ENCODE results near the gene FBXL20.
"Not testable (repeated sequence)": the region's sequence is repeated elsewhere in the genome, so short reads cannot be mapped to it uniquely, and the experiment has no call there.

Gene FBXL20

DNA sequence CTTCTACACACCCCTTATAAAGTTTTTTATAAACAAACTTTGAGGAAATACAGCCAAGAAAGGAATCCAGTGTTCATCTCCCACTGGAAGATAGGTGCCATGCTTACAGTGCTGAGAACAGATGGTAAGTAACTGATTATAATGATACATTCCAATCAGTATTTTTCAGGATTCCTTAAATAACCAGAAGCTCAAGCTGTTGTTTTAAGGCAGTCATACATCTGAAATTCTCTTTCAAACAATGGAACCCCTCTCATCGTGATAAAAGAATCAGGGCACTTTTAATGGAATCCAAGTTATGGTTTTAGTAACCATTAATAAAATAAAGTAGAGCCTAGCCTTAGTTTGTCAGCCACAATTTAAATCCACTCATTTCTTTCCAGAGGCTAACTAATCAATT lies 119.6 kb downstream of the FBXL20 start:
- TF ChIP-seq CTCF (IDR thresholded peaks at IDR 0.05; ENCODE audit: low read depth, low read length) = no peak
- no peak overlapping the region for H3K4me3 ChIP-seq (replicated peaks in 1 of 2; ENCODE audit: low read depth in 2 of 2, low read length in 2 of 2)
- DNase-seq (ENCODE audit: low read depth in 2 of 2) = peak; percentile 31 to 35

DNA sequence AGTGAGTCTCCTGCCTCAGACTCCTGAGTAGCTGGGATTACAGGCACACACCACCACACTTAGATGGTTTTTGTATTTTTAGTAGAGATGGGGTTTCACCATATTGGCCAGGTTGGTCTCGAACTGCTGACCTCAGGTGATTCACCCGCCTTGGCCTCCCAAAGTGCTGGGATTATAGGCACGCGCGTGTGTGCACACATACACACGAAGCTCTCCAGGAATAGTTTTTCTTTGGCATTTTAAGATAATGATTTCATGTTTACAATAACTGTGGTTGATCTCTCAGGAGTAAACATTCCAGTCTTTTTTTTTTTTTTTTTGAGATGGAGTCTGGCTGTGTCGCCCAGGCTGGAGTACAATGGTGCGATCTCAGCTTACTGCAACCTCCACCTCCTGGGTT lies 123.2 kb downstream of the FBXL20 start:
- DNase-seq (ENCODE audit: low read depth in 2 of 2); H3K4me3 ChIP-seq (replicated peaks in 1 of 2; ENCODE audit: low read depth in 2 of 2, low read length in 2 of 2): not testable (repeated sequence)

DNA sequence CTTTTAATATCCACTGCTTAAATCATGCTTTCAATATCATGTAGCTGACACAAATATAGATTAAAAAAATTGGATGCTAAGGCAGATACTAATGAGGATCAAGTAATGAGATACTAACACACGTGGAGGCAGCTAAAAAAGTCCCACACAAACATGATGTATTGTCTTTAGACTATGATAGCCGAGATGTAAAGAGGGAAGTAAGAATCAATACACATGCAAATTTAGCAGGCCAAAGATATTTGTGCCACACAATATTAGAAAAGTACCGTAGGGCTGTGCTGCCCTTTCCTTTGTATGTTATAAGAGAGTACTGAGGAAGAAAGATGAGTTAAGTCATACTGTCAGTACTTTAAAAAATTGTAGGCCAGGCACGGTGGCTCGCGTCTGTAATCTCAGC lies 124.3 kb downstream of the FBXL20 start:
- H3K4me3 ChIP-seq (replicated peaks in 1 of 2; ENCODE audit: low read depth in 2 of 2, low read length in 2 of 2) = no peak overlapping the region
- DNase-seq (ENCODE audit: low read depth in 2 of 2) = no peak
- no peak for TF ChIP-seq CTCF (IDR thresholded peaks at IDR 0.05; ENCODE audit: low read depth, low read length)

GRCh38 chr17:39276113-39276512 lies 125.3 kb downstream of the FBXL20 start:
- H3K4me3 ChIP-seq (replicated peaks in 1 of 2; ENCODE audit: low read depth in 2 of 2, low read length in 2 of 2) = no peak overlapping the region
- TF ChIP-seq CTCF (IDR thresholded peaks at IDR 0.05; ENCODE audit: low read depth, low read length) = no peak
- no peak for DNase-seq (ENCODE audit: low read depth in 2 of 2)

GRCh38 chr17:39271546-39271945 lies 129.9 kb downstream of the FBXL20 start:
- peak; percentile 17 to 77 for DNase-seq (ENCODE audit: low read depth in 2 of 2)
- TF ChIP-seq CTCF (IDR thresholded peaks at IDR 0.05; ENCODE audit: low read depth, low read length) = no peak
- no peak overlapping the region for H3K4me3 ChIP-seq (replicated peaks in 1 of 2; ENCODE audit: low read depth in 2 of 2, low read length in 2 of 2)

GRCh38 chr17:39270923-39271322 lies 130.5 kb downstream of the FBXL20 start:
- DNase-seq (ENCODE audit: low read depth in 2 of 2) = peak; percentile 70 to 83
- no peak overlapping the region for H3K4me3 ChIP-seq (replicated peaks in 1 of 2; ENCODE audit: low read depth in 2 of 2, low read length in 2 of 2)
- TF ChIP-seq CTCF (IDR thresholded peaks at IDR 0.05; ENCODE audit: low read depth, low read length) = peak; percentile 42

- no peak for TF ChIP-seq CTCF (IDR thresholded peaks at IDR 0.05; ENCODE audit: low read depth, low read length)
- DNase-seq (ENCODE audit: low read depth in 2 of 2) = peak in 1 of 2 donors; percentile 24
Measured at GRCh38 chr17:39264119-39264518, 137.3 kb downstream of the FBXL20 start.

More at GRCh38 chr17:39264119-39264518, 137.3 kb downstream of the FBXL20 start:
- H3K4me3 ChIP-seq (replicated peaks in 1 of 2; ENCODE audit: low read depth in 2 of 2, low read length in 2 of 2) = no peak overlapping the region

Data from cardiac fibroblast (primary cell).